Hindlimb muscle (tissue), 1 donor: ENCODE data around the gene IPO4. TPM values are rescaled to one million over a fixed set of nuclear protein-coding genes. Genes with fewer than 3 reads are reported as not detected.
"Not testable (repeated sequence)": the region's sequence is repeated elsewhere in the genome, so short reads cannot be mapped to it uniquely, and the experiment has no call there.

Experiments
- DNase-seq: peaks from one replicate; pipeline ENCODE4 v3.0.0-alpha.2; 2013
- polyA plus RNA-seq: library from polyadenylated mRNA; unstranded; fragments of 120-200 nt; gene quantifications from one replicate; pipeline ENCODE4 v1.2.1, GENCODE V29; 2013; ENCODE audit not compliant: insufficient read length

IPO4 gene
- 33.5 TPM for polyA plus RNA-seq

GRCh38 chr14:24188251-24189058, at the start of gene IPO4:
IPO4 (minus strand) TSS chr14:24188816; CDS start chr14:24188787, 29 bp downstream.
- DNase-seq, result peak; percentile 96

GRCh38 chr14:24238123-24238522, 49.5 kb upstream of the IPO4 start:
- DNase-seq, result no peak

- DNase-seq, result no peak
Observed at GRCh38 chr14:24237463-24237955, 48.9 kb upstream of the IPO4 start.

- DNase-seq, result no peak
Observed at GRCh38 chr14:24236689-24237462, 48.3 kb upstream of the IPO4 start.

- no peak for DNase-seq
Observed at GRCh38 chr14:24235804-24236688, 47.4 kb upstream of the IPO4 start.

GRCh38 chr14:24234095-24235005, 45.7 kb upstream of the IPO4 start:
- DNase-seq, result no peak

GRCh38 chr14:24233538-24233866, 44.9 kb upstream of the IPO4 start:
- DNase-seq, result no peak

- no peak for DNase-seq
Observed at GRCh38 chr14:24232645-24233537, 44.3 kb upstream of the IPO4 start, which contains the start of gene GMPR2. GMPR2 (plus strand) TSS chr14:24232929; CDS start chr14:24233254, 325 bp downstream.

- DNase-seq, result peak; percentile 91
Observed at GRCh38 chr14:24232121-24232644, 43.6 kb upstream of the IPO4 start, which contains the start of gene NEDD8. NEDD8 (minus strand) TSS chr14:24232367; CDS start chr14:24232267, 100 bp downstream.

GRCh38 chr14:24231263-24232120, 42.9 kb upstream of the IPO4 start:
- DNase-seq, result no peak

GRCh38 chr14:24228902-24229301, 40.3 kb upstream of the IPO4 start:
- DNase-seq, result no peak

- no peak for DNase-seq
Observed at GRCh38 chr14:24226473-24226872, 37.9 kb upstream of the IPO4 start.

- DNase-seq, result no peak
Observed at GRCh38 chr14:24224618-24225071, 36.0 kb upstream of the IPO4 start.

GRCh38 chr14:24222987-24223386, 34.4 kb upstream of the IPO4 start:
- DNase-seq, result not testable (repeated sequence)

- no peak for DNase-seq
Observed at GRCh38 chr14:24219521-24219920, 30.9 kb upstream of the IPO4 start.

- no peak for DNase-seq
Observed at GRCh38 chr14:24219080-24219479, 30.5 kb upstream of the IPO4 start.

GRCh38 chr14:24216876-24217275, 28.3 kb upstream of the IPO4 start:
- not testable (repeated sequence) for DNase-seq

- no peak for DNase-seq
Observed at GRCh38 chr14:24216345-24216699, 27.7 kb upstream of the IPO4 start.
